ENCODE results near the gene C6. TPM values are rescaled to one million over a fixed set of nuclear protein-coding genes. Genes with fewer than 3 reads are reported as not detected.

The C6 gene
- total and polyA plus RNA-seq, 2 of the 8 experiments (the other 6 are each of a cell fraction or from before 2014, with no cell fraction given) = not detected

- POLR2A ChIA-PET (ENCODE audit: partially characterized antibody) = no interaction called here
- no peak overlapping the region for H4K91ac ChIP-seq (replicated peaks; ENCODE audit: insufficient read length, low read length)
- DNase-seq (ENCODE audit: low read depth in 1 of 2, low spot score in 2 of 2) (no peak), FAIRE-seq (no peak)
- H2BK20ac ChIP-seq (ENCODE audit: low read length) = no peak overlapping the region
- no peak overlapping the region for H3K9ac ChIP-seq (replicated peaks in 1 of 4; ENCODE audit: extremely low read depth in 1 of 4, low read depth in 3 of 4, low read length in 3 of 4)
- no peaks in the 10 kb centered on the region for H3K79me1 ChIP-seq (ENCODE audit: low read depth, low read length)
- no peak overlapping the region for H2AFZ ChIP-seq (ENCODE audit: low read length)
- TF ChIP-seq SAP30 (IDR thresholded peaks at IDR 0.05; ENCODE audit: insufficient read depth, insufficient replicate concordance, low read length) = no peak
- no peak for TF ChIP-seq KDM1A (IDR thresholded peaks at IDR 0.05; ENCODE audit: borderline replicate concordance, low read length)
- TF ChIP-seq SP1 (IDR thresholded peaks at IDR 0.05; ENCODE audit: low read depth, low read length) = no peak
- TF ChIP-seq RBBP5 (IDR thresholded peaks at IDR 0.05; ENCODE audit: borderline replicate concordance, low read depth, low read length) = no peak
- TF ChIP-seq CBX8 (IDR thresholded peaks at IDR 0.05; ENCODE audit: borderline replicate concordance, low read depth, low read length) = no peak
- no peak for TF ChIP-seq TEAD4 (IDR thresholded peaks at IDR 0.05; ENCODE audit: low read depth, low read length)
- TF ChIP-seq SIX5 (IDR thresholded peaks at IDR 0.05; ENCODE audit: low read depth, low read length) = no peak
- TF ChIP-seq YY1 (IDR thresholded peaks at IDR 0.05; ENCODE audit: low read depth, low read length) = no peak
- no peaks in the 10 kb centered on the region for H3K23me2 ChIP-seq (ENCODE audit: low read depth, low read length)
- no peak overlapping the region for H3K4ac ChIP-seq (replicated peaks; ENCODE audit: insufficient read length, low read depth, low read length)
- no peak overlapping the region for H3K18ac ChIP-seq (ENCODE audit: extremely low read depth, low read length)
- no peak overlapping the region for H3K4me3 ChIP-seq (ENCODE audit: extremely low read depth in 1 of 4, insufficient read depth in 2 of 4, low read depth in 3 of 4, low read length in 4 of 4)
- no peak overlapping the region for H2BK12ac ChIP-seq (ENCODE audit: low read depth, low read length)
- H3K56ac ChIP-seq (replicated peaks; ENCODE audit: insufficient read length, low read depth, low read length) = no peak overlapping the region
- H3K4me2 ChIP-seq (ENCODE audit: insufficient read depth in 1 of 2, low read depth in 2 of 2, low read length in 2 of 2) = no peak overlapping the region
- H2BK5ac ChIP-seq (ENCODE audit: low read depth, low read length) = no peak overlapping the region
- WGBS, 2 experiments (ENCODE audit: extremely low coverage in 1 of 2, insufficient coverage in 1 of 2, insufficient read length in 1 of 2, insufficient replicate concordance in 2 of 2, low coverage in 1 of 2, low lambda C conversion rate in 2 of 2, missing lambda C conversion rate in 1 of 2) = 72% methylated on average over 1 of the region's 1 CpG; no CpG with 5 or more reads in 1 of the 2 experiments
- no peaks in the 10 kb centered on the region for H3K9me3 ChIP-seq (ENCODE audit: insufficient read depth in 2 of 2, low read depth in 1 of 2, low read length in 1 of 2)
- H3K36me3 ChIP-seq (ENCODE audit: control insufficient read depth in 2 of 4, insufficient read depth in 4 of 4, low read length in 3 of 4) = no peaks in the 10 kb centered on the region
- no peak overlapping the region for H3K27ac ChIP-seq (ENCODE audit: low read depth, low read length)
- no peak overlapping the region for H2BK120ac ChIP-seq (replicated peaks; ENCODE audit: low read depth, low read length)
- no peak overlapping the region for H3K23ac ChIP-seq (ENCODE audit: insufficient read length)
- no peak overlapping the region for H4K5ac ChIP-seq (ENCODE audit: insufficient read length, low read depth, low read length)
- peaks cover 0 to 9% (median 0%) of the 10 kb centered on the region in 4 experiments; a peak in 2 of 7 replicates for H3K4me1 ChIP-seq (replicated peaks in 1 of 4; ENCODE audit: control insufficient read depth in 3 of 4, insufficient read depth in 4 of 4, low read length in 3 of 4)
- no peak overlapping the region for H3K14ac ChIP-seq (ENCODE audit: insufficient read length)
- H3K79me2 ChIP-seq (ENCODE audit: control insufficient read depth in 1 of 2, insufficient read depth in 2 of 2, low read length in 2 of 2) = no peaks in the 10 kb centered on the region
- H3K27me3 ChIP-seq (replicated peaks in 1 of 4; ENCODE audit: control insufficient read depth in 3 of 4, extremely low read depth in 1 of 4, insufficient read depth in 3 of 4, low read length in 3 of 4) = no peaks in the 10 kb centered on the region
- H4K8ac ChIP-seq (ENCODE audit: extremely low read depth, insufficient read depth, low read length) = no peak overlapping the region
- no peaks in the 10 kb centered on the region for H4K20me1 ChIP-seq (replicated peaks in 1 of 2; ENCODE audit: control insufficient read depth in 1 of 2, insufficient read depth in 2 of 2, low read length in 2 of 2)
- CTCF ChIA-PET (ENCODE audit: partially characterized antibody) = interaction anchor here (1.0 kb wide), 1 partner anchor 315 kb away, joined by 3 read pairs; no protein-coding TSS in a partner anchor
- no peak overlapping the region for H2AK5ac ChIP-seq (ENCODE audit: low read depth, low read length)
- no peak overlapping the region for H2BK15ac ChIP-seq (ENCODE audit: low read length)
Observed at GRCh38 chr5:41218929-41219657, 5.8 kb upstream of the C6 start.

All from H1 (cell line).